GM12878 (cell line): ENCODE measurements around the gene PCSK5. TPM values are rescaled to one million over a fixed set of nuclear protein-coding genes. Genes with fewer than 3 reads are reported as not detected.

Source experiments
- ATAC-seq: fragments of 200-7000 bp; cut with Tn5 transposase; 3 replicates; pipeline ENCODE4 v1.9.1; 2020; ENCODE audit warnings: mild to moderate bottlenecking, moderate library complexity
- BruUV-seq: library from RNA; stranded (reverse); fragments of 400-500 nt; replicated peaks from 2 replicates; lab custom pipeline; 2021; lab: Mats Ljungman, UMichigan
- CTCF ChIA-PET: fragments of 300-600 bp; sonication (Branson Sonifier 250); formaldehyde crosslinking; extraction: SDS; loops from one replicate; lab custom pipeline; 2021; ENCODE audit warnings: inconsistent platforms; lab: Yijun Ruan, JAX
- POLR2A ChIA-PET: fragments of 350-600 bp; formaldehyde crosslinking; extraction: SDS; loops from one replicate; lab custom pipeline; 2021; ENCODE audit warnings: inconsistent platforms; lab: Charles Lee
- RAD21 ChIA-PET: fragments of 300-600 bp; sonication (Branson Sonifier 250); formaldehyde crosslinking; loops from one replicate; lab custom pipeline; 2023; ENCODE audit warnings: antibody characterized with exemption; ENCODE audit not compliant: unreplicated experiment; lab: Charles Lee
- SMC1A ChIA-PET: fragments of 300-600 bp; sonication (Branson Sonifier 250); formaldehyde crosslinking; loops from one replicate; lab custom pipeline; 2023; ENCODE audit not compliant: unreplicated experiment, uncharacterized antibody; lab: Charles Lee
- DNase-seq: peaks from one replicate; pipeline ENCODE4 v3.0.0-alpha.2; 2011; ENCODE audit warnings: low read depth, low spot score
- FAIRE-seq: peaks from 3 replicates; lab custom pipeline; 2011; peaks lifted over from hg19 to GRCh38; lab: Jason Lieb, UNC
- H2AFZ ChIP-seq: 2 replicates; pipeline ENCODE4 v1.6.0; 2011; ENCODE audit warnings: low read depth, low read length, control low read depth; ENCODE audit not compliant: control insufficient read depth
- H3K27ac ChIP-seq: 2 replicates; pipeline ENCODE4 v1.5.1; 2011; ENCODE audit warnings: control low read depth; ENCODE audit not compliant: control insufficient read depth, insufficient read depth
- H3K27me3 ChIP-seq, 2 experiments: replicated peaks in 1 of 2; 2 replicates each; pipeline versions ENCODE4 v1.6.0 to v1.6.1; 2011; ENCODE audit warnings: low read length in 1 of 2; ENCODE audit not compliant: control insufficient read depth in 2 of 2, insufficient read depth in 2 of 2
- H3K36me3 ChIP-seq, 2 experiments: 2 replicates each; pipeline ENCODE4 v1.5.1; 2011; ENCODE audit warnings: low read length in 1 of 2; ENCODE audit not compliant: control insufficient read depth in 2 of 2, insufficient read depth in 2 of 2
- H3K4me1 ChIP-seq: 2 replicates; pipeline ENCODE4 v1.6.1; 2011; ENCODE audit warnings: mild to moderate bottlenecking, low read length, moderate library complexity, mixed read lengths; ENCODE audit not compliant: control insufficient read depth, insufficient read depth
- H3K4me2 ChIP-seq: 2 replicates; pipeline ENCODE4 v1.6.0; 2011; ENCODE audit warnings: control low read depth; ENCODE audit not compliant: control insufficient read depth, insufficient read depth
- H3K4me3 ChIP-seq: fragments of 200-600 bp; sonication (generic); 2 replicates; pipeline ENCODE4 v1.5.1; 2016
- H3K79me2 ChIP-seq: 2 replicates; pipeline ENCODE4 v1.6.0; 2011; ENCODE audit warnings: low read length; ENCODE audit not compliant: control insufficient read depth, insufficient read depth
- H3K9ac ChIP-seq: 2 replicates; pipeline ENCODE4 v1.8.0; 2011; ENCODE audit warnings: low read length, control low read depth, mixed read lengths; ENCODE audit not compliant: control insufficient read depth, insufficient read depth
- H3K9me3 ChIP-seq: replicated peaks from 3 replicates; pipeline ENCODE4 v1.5.1; 2011; ENCODE audit warnings: mild to moderate bottlenecking, low read length; ENCODE audit not compliant: control insufficient read depth, insufficient read depth
- H4K20me1 ChIP-seq: 2 replicates; pipeline ENCODE4 v1.6.0; 2011; ENCODE audit not compliant: control insufficient read depth, insufficient read depth
- BACH1 ChIP-seq: fragments of 450-650 bp; IDR thresholded peaks from 2 replicates; pipeline ENCODE4 v1.6.1; 2017; ENCODE audit warnings: mild to moderate bottlenecking, borderline replicate concordance
- BCL11A ChIP-seq: IDR thresholded peaks from 2 replicates; pipeline ENCODE4 v1.6.1; 2011; ENCODE audit warnings: low read depth, low read length
- BMI1 ChIP-seq: fragments of 450-650 bp; IDR thresholded peaks from 2 replicates; pipeline ENCODE4 v1.6.1; 2016; ENCODE audit warnings: mild to moderate bottlenecking, moderate library complexity, borderline replicate concordance
- FOS ChIP-seq: IDR thresholded peaks from 3 replicates; pipeline ENCODE4 v1.6.1; 2011; ENCODE audit warnings: borderline replicate concordance; ENCODE audit not compliant: insufficient read length; ENCODE audit errors: extremely low read depth
- HDGF ChIP-seq: fragments of 450-650 bp; IDR thresholded peaks from 2 replicates; pipeline ENCODE4 v1.6.1; 2016; ENCODE audit warnings: antibody characterized with exemption
- MYC ChIP-seq: IDR thresholded peaks from 2 replicates; pipeline ENCODE4 v1.6.1; 2011; ENCODE audit warnings: mild to moderate bottlenecking, low read length, moderate library complexity, inconsistent platforms; ENCODE audit not compliant: insufficient read depth, insufficient replicate concordance, insufficient read length, severe bottlenecking
- NR2C2 ChIP-seq: IDR thresholded peaks from 2 replicates; pipeline ENCODE4 v1.6.1; 2011; ENCODE audit warnings: borderline replicate concordance, low read depth; ENCODE audit not compliant: control insufficient read depth, insufficient read length
- SP1 ChIP-seq: IDR thresholded peaks from one replicate; pipeline ENCODE4 v1.6.1; 2011; ENCODE audit warnings: low read depth, low read length
- STAT3 ChIP-seq: IDR thresholded peaks from 2 replicates; pipeline ENCODE4 v1.6.1; 2011; ENCODE audit warnings: low read depth, low read length, improper control_type of control experiment
- TAF1 ChIP-seq: IDR thresholded peaks from 2 replicates; pipeline ENCODE4 v1.6.1; 2011; ENCODE audit warnings: mild to moderate bottlenecking, low read depth, low read length, borderline replicate concordance
- whole genome bisulfite sequencing: methylation state at CpG from one replicate; pipeline ENCODE4 v1.1.6; 2016; ENCODE audit warnings: low lambda C conversion rate; ENCODE audit not compliant: insufficient replicate concordance, insufficient coverage; ENCODE audit errors: missing lambda C conversion rate; 5-methylcytosine and 5-hydroxymethylcytosine counted together
- in situ Hi-C: fragments of 300-500 bp; cut with MboI; formaldehyde crosslinking; loops from 9 replicates; pipeline ENCODE4 v1.14.3; 2018; ENCODE audit warnings: mixed read lengths
- intact Hi-C: fragments of 100-400 bp; cut with micrococcal nuclease; formaldehyde crosslinking; loops from one replicate; pipeline ENCODE4 v1.14.2; 2022; ENCODE audit not compliant: unreplicated experiment
- polyA plus RNA-seq, 11 experiments: library from polyadenylated mRNA; depleted of rRNA in 4 of 11; unstranded in 6 of 11; stranded (reverse) in 5 of 11; fragments of >200 nt; fragmentation: Nextera tagmentation in 4 of 11; fragmentation: Illumina TruSeq in 1 of 11; extraction: Ambion mirVana in 4 of 11; extraction: Trizol in 1 of 11; gene quantifications; 1 replicate in 1 of 11; 2 replicates in 10 of 11; pipeline versions ENCODE4 v1.2.1 to v1.2.3, GENCODE V29; 2011 to 2016; ENCODE audit warnings: inconsistent platforms in 2 of 11, missing spikeins in 2 of 11, low read depth in 1 of 11
- total RNA-seq, 4 experiments: library from RNA; depleted of rRNA in 3 of 4; stranded (reverse); fragments of >200 nt in 3 of 4; fragmentation: Illumina TruSeq in 1 of 4; extraction: Trizol in 1 of 4; gene quantifications; 2 replicates each; pipeline versions ENCODE4 v1.2.1 to v1.2.3, GENCODE V29; 2013 to 2021
- TF ChIP-seq, protein P1 (sequence below): fragments of 450-650 bp; IDR thresholded peaks from 2 replicates; pipeline ENCODE4 v1.6.1; 2016; ENCODE audit warnings: mild to moderate bottlenecking, moderate library complexity, borderline replicate concordance
- TF ChIP-seq, protein P2 (sequence below): IDR thresholded peaks from 2 replicates; pipeline ENCODE4 v1.6.1; 2012; ENCODE audit warnings: mild to moderate bottlenecking, low read depth, low read length

Gene PCSK5
- total and polyA plus RNA-seq, 10 of the 15 experiments (the other 5 are each of a cell fraction or from before 2014, with no cell fraction given), result 0.01 to 0.13 (median 0.04) TPM; not detected in 3

DNA sequence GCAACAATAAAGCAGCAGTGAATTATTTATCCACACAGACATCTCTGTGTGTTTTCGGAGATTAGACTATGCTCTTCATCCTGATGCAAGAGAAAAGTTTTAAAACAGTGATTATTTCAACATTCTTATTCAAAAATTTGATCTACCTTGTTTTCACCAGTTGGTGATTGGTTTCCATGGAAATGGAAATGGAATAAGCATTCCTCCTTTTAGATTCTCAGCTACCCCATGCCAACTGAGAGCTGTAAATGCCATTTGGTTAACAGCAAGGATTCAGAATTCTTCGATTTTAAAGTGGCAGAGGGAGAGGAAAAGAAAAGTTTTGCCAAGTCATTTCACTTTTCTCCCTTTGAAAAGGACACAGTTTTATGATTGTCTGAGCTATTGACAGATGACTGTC, 154.7 kb downstream of the PCSK5 start:
- Histone ChIP-seq H3K4me1 (no peaks in the 10 kb centered on the region), H3K4me2 (no peak overlapping the region), H3K9me3 (no peaks in the 10 kb centered on the region), H2AFZ (no peak overlapping the region), H3K27me3 (no peaks in the 10 kb centered on the region; a peak in 1 of 4 replicates), H3K9ac (no peak overlapping the region), H3K36me3 (no peaks in the 10 kb centered on the region), H3K27ac (no peak overlapping the region), H3K4me3 (no peak overlapping the region), H3K79me2 (no peaks in the 10 kb centered on the region), H4K20me1 (no peaks in the 10 kb centered on the region)
- intact Hi-C loops (no loop called here), in situ Hi-C loops (no loop called here)
- FAIRE-seq (no peak), DNase-seq (no peak), ATAC-seq (no peak)
- no TSS peak for BruUV-seq
- RAD21 ChIA-PET, result no interaction called here
- POLR2A ChIA-PET, result no interaction called here
- WGBS, result 16% methylated on average over 2 of the region's 2 CpGs
- SMC1A ChIA-PET, result no interaction called here
- CTCF ChIA-PET, result no interaction called here
- TF ChIP-seq TAF1, result no peak
- TF ChIP-seq BCL11A, result no peak
- no peak for TF ChIP-seq BACH1
- TF ChIP-seq MYC, result no peak
- TF ChIP-seq BMI1, result no peak
- no peak for TF ChIP-seq HDGF
- TF ChIP-seq SP1, result no peak

DNA sequence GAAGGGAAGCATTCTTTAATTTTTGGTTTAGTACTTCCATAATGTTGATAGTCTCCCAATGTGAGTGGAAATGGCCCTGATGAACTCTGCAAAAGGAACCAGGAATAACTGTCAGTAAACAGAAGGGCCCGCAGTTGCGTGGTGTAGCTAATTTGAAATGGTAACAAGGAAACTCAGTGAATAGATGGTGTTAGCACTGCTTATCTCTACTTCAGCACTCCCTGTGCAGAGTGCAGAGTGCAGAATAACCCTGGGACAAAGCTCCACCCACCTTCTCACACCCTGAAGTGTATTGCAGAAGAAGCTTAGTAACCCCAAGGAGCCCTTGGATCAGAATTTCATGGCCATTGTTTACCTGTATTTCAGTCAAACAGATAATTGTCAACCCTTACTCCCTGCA, 158.9 kb downstream of the PCSK5 start:
- ChIA-PET POLR2A (no interaction called here), RAD21 (no interaction called here), SMC1A (no interaction called here), CTCF (no interaction called here)
- H3K79me2 ChIP-seq, result no peaks in the 10 kb centered on the region
- no peaks in the 10 kb centered on the region for H3K4me1 ChIP-seq
- no peak for DNase-seq
- H3K9me3 ChIP-seq, result no peaks in the 10 kb centered on the region
- no peak for FAIRE-seq
- intact Hi-C loops, result no loop called here
- no peaks in the 10 kb centered on the region for H4K20me1 ChIP-seq
- 32% methylated on average over 2 of the region's 2 CpGs for WGBS
- H3K4me2 ChIP-seq, result no peak overlapping the region
- no peak overlapping the region for H3K27ac ChIP-seq
- H3K4me3 ChIP-seq, result no peak overlapping the region
- no peaks in the 10 kb centered on the region for H3K27me3 ChIP-seq
- in situ Hi-C loops, result no loop called here
- no peak for ATAC-seq
- no peaks in the 10 kb centered on the region for H3K36me3 ChIP-seq
- H3K9ac ChIP-seq, result no peak overlapping the region
- H2AFZ ChIP-seq, result no peak overlapping the region
- no TSS peak for BruUV-seq
- no peak for TF ChIP-seq FOS
- TF ChIP-seq, protein P1, sequence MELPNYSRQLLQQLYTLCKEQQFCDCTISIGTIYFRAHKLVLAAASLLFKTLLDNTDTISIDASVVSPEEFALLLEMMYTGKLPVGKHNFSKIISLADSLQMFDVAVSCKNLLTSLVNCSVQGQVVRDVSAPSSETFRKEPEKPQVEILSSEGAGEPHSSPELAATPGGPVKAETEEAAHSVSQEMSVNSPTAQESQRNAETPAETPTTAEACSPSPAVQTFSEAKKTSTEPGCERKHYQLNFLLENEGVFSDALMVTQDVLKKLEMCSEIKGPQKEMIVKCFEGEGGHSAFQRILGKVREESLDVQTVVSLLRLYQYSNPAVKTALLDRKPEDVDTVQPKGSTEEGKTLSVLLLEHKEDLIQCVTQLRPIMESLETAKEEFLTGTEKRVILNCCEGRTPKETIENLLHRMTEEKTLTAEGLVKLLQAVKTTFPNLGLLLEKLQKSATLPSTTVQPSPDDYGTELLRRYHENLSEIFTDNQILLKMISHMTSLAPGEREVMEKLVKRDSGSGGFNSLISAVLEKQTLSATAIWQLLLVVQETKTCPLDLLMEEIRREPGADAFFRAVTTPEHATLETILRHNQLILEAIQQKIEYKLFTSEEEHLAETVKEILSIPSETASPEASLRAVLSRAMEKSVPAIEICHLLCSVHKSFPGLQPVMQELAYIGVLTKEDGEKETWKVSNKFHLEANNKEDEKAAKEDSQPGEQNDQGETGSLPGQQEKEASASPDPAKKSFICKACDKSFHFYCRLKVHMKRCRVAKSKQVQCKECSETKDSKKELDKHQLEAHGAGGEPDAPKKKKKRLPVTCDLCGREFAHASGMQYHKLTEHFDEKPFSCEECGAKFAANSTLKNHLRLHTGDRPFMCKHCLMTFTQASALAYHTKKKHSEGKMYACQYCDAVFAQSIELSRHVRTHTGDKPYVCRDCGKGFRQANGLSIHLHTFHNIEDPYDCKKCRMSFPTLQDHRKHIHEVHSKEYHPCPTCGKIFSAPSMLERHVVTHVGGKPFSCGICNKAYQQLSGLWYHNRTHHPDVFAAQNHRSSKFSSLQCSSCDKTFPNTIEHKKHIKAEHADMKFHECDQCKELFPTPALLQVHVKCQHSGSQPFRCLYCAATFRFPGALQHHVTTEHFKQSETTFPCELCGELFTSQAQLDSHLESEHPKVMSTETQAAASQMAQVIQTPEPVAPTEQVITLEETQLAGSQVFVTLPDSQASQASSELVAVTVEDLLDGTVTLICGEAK, result no peak
- TF ChIP-seq STAT3, result no peak
- no peak for TF ChIP-seq NR2C2
- TF ChIP-seq, protein P2, sequence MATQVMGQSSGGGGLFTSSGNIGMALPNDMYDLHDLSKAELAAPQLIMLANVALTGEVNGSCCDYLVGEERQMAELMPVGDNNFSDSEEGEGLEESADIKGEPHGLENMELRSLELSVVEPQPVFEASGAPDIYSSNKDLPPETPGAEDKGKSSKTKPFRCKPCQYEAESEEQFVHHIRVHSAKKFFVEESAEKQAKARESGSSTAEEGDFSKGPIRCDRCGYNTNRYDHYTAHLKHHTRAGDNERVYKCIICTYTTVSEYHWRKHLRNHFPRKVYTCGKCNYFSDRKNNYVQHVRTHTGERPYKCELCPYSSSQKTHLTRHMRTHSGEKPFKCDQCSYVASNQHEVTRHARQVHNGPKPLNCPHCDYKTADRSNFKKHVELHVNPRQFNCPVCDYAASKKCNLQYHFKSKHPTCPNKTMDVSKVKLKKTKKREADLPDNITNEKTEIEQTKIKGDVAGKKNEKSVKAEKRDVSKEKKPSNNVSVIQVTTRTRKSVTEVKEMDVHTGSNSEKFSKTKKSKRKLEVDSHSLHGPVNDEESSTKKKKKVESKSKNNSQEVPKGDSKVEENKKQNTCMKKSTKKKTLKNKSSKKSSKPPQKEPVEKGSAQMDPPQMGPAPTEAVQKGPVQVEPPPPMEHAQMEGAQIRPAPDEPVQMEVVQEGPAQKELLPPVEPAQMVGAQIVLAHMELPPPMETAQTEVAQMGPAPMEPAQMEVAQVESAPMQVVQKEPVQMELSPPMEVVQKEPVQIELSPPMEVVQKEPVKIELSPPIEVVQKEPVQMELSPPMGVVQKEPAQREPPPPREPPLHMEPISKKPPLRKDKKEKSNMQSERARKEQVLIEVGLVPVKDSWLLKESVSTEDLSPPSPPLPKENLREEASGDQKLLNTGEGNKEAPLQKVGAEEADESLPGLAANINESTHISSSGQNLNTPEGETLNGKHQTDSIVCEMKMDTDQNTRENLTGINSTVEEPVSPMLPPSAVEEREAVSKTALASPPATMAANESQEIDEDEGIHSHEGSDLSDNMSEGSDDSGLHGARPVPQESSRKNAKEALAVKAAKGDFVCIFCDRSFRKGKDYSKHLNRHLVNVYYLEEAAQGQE, result no peak
